ENCODE results near the gene C12orf43.
"Not testable (repeated sequence)": the region's sequence is repeated elsewhere in the genome, so short reads cannot be mapped to it uniquely, and the experiment has no call there.

Gene C12orf43

GRCh38 chr12:121015825-121016766 lies at the start of gene C12orf43:
C12orf43 (minus strand) TSS chr12:121016487; CDS start chr12:121016474, 13 bp downstream.
- peak; percentile 89 to 99 (median 97) for DNase-seq
- intact Hi-C loops (cut with DNase I): no loop called here

GRCh38 chr12:121065345-121065744 lies 49.1 kb upstream of the C12orf43 start:
- DNase-seq: no peak
- intact Hi-C loops (cut with DNase I): no loop called here

GRCh38 chr12:121064586-121064985 lies 48.3 kb upstream of the C12orf43 start:
- peak in 1 of 42 donors; percentile 16 for DNase-seq

GRCh38 chr12:121064116-121064515 lies 47.8 kb upstream of the C12orf43 start:
- peak in 1 of 42 donors; percentile 27 for DNase-seq
- intact Hi-C loops (cut with DNase I): no loop called here

More at GRCh38 chr12:121064586-121064985, 48.3 kb upstream of the C12orf43 start:
- intact Hi-C loops (cut with DNase I): not testable (repeated sequence)

- DNase-seq: peak in 1 of 42 donors; percentile 21
- intact Hi-C loops (cut with DNase I): no loop called here
Observed at GRCh38 chr12:121062391-121063045, 46.2 kb upstream of the C12orf43 start.

- intact Hi-C loops (cut with DNase I): no loop called here
- DNase-seq: peak in 2 of 42 donors; percentile 21 to 38
Observed at GRCh38 chr12:121061831-121062230, 45.5 kb upstream of the C12orf43 start.

- DNase-seq: peak in 14 of 42 donors; percentile 11 to 52 (median 20)
- intact Hi-C loops (cut with DNase I): no loop called here
Observed at GRCh38 chr12:121060149-121061001, 44.1 kb upstream of the C12orf43 start.

- peak in 1 of 42 donors; percentile 37 for DNase-seq
- intact Hi-C loops (cut with DNase I): no loop called here
Observed at GRCh38 chr12:121059031-121059898, 43.0 kb upstream of the C12orf43 start.

- no peak for DNase-seq
- intact Hi-C loops (cut with DNase I): no loop called here
Observed at GRCh38 chr12:121057794-121058193, 41.5 kb upstream of the C12orf43 start.

- intact Hi-C loops (cut with DNase I): no loop called here
- DNase-seq: peak in 1 of 42 donors; percentile 8
Observed at GRCh38 chr12:121053706-121054105, 37.4 kb upstream of the C12orf43 start.

GRCh38 chr12:121050725-121051124 lies 34.4 kb upstream of the C12orf43 start:
- DNase-seq: peak in 1 of 42 donors; percentile 15
- intact Hi-C loops (cut with DNase I): no loop called here

- intact Hi-C loops (cut with DNase I): no loop called here
- DNase-seq: no peak
Observed at GRCh38 chr12:121048442-121048841, 32.2 kb upstream of the C12orf43 start.

- intact Hi-C loops (cut with DNase I); DNase-seq: not testable (repeated sequence)
Observed at GRCh38 chr12:121047400-121047799, 31.1 kb upstream of the C12orf43 start.

- no peak for DNase-seq
- intact Hi-C loops (cut with DNase I): no loop called here
Observed at GRCh38 chr12:121043067-121043466, 26.8 kb upstream of the C12orf43 start.

- intact Hi-C loops (cut with DNase I): no loop called here
- DNase-seq: peak in 20 of 42 donors; percentile 7 to 56 (median 20)
Observed at GRCh38 chr12:121038861-121039668, 22.8 kb upstream of the C12orf43 start, which contains the start of gene OASL. OASL (minus strand) TSS chr12:121039246; CDS start chr12:121038971, 275 bp downstream.

- no peak for DNase-seq
Observed at GRCh38 chr12:121036810-121037326, 20.6 kb upstream of the C12orf43 start.

More at GRCh38 chr12:121036810-121037326, 20.6 kb upstream of the C12orf43 start:
- intact Hi-C loops (cut with DNase I): no loop called here

All from head of caudate nucleus (tissue), 42 donors.